Measurements from ENCODE around the gene LIFR.
A peak's percentile ranks its signal among the peaks of the same experiment; 100 is the strongest.
"Not testable (repeated sequence)": the region's sequence is repeated elsewhere in the genome, so short reads cannot be mapped to it uniquely, and the experiment has no call there.

LIFR gene

GRCh38 chr5:38548064-38548759 lies 8.2 kb downstream of the LIFR start:
- peak; percentile 33 for DNase-seq

- no peak for DNase-seq
Observed at GRCh38 chr5:38547257-38547656, 9.2 kb downstream of the LIFR start.

GRCh38 chr5:38546691-38547146 lies 9.7 kb downstream of the LIFR start:
- DNase-seq: no peak

- no peak for DNase-seq
Observed at GRCh38 chr5:38543886-38544285, 12.6 kb downstream of the LIFR start.

- DNase-seq: no peak
Observed at GRCh38 chr5:38543074-38543473, 13.4 kb downstream of the LIFR start.

- no peak for DNase-seq
Observed at GRCh38 chr5:38541174-38541725, 15.2 kb downstream of the LIFR start.

GRCh38 chr5:38540314-38540713 lies 16.1 kb downstream of the LIFR start:
- no peak for DNase-seq

GRCh38 chr5:38538161-38538560 lies 18.3 kb downstream of the LIFR start:
- peak; percentile 77 for DNase-seq

- DNase-seq: no peak
Observed at GRCh38 chr5:38537505-38537904, 18.9 kb downstream of the LIFR start.

- no peak for DNase-seq
Observed at GRCh38 chr5:38536968-38537367, 19.5 kb downstream of the LIFR start.

GRCh38 chr5:38535845-38536244 lies 20.6 kb downstream of the LIFR start:
- no peak for DNase-seq

GRCh38 chr5:38535248-38535750 lies 21.1 kb downstream of the LIFR start:
- DNase-seq: no peak

- peak; percentile 22 for DNase-seq
Observed at GRCh38 chr5:38534156-38534453, 22.3 kb downstream of the LIFR start.

GRCh38 chr5:38533286-38534155 lies 22.9 kb downstream of the LIFR start:
- no peak for DNase-seq

- peak; percentile 38 for DNase-seq
Observed at GRCh38 chr5:38532165-38532669, 24.2 kb downstream of the LIFR start.

GRCh38 chr5:38531518-38531917 lies 24.9 kb downstream of the LIFR start:
- no peak for DNase-seq

- DNase-seq: no peak
Observed at GRCh38 chr5:38529955-38530646, 26.3 kb downstream of the LIFR start.

GRCh38 chr5:38528162-38528703 lies 28.2 kb downstream of the LIFR start:
- DNase-seq: no peak

GRCh38 chr5:38527475-38527874 lies 29.0 kb downstream of the LIFR start:
- no peak for DNase-seq

GRCh38 chr5:38524022-38524421 lies 32.4 kb downstream of the LIFR start:
- no peak for DNase-seq

GRCh38 chr5:38519476-38519875 lies 37.0 kb downstream of the LIFR start:
- no peak for DNase-seq

GRCh38 chr5:38518341-38518740 lies 38.1 kb downstream of the LIFR start:
- no peak for DNase-seq

GRCh38 chr5:38516649-38517048 lies 39.8 kb downstream of the LIFR start:
- DNase-seq: not testable (repeated sequence)
